Natural killer cell treated with Interleukin-12 subunit alpha and Interleukin-12 subunit beta and Interleukin-15 and Interleukin-18, amount 100 ng/mL, for 72 hours (primary cell): ENCODE measurements around the gene NKX3-2. TPM values are rescaled to one million over a fixed set of nuclear protein-coding genes. Genes with fewer than 3 reads are reported as not detected.

ENCODE experiments used
- ATAC-seq, 2 donors: fragments of 150-1000 bp; cut with Tn5 transposase in 1 of 2; sonication (Bioruptor Pico), chemical (Tn5 transposase) in 1 of 2; 2 replicates each; pipeline ENCODE4 v1.10.0; 2021
- DNase-seq: peaks from one replicate; pipeline ENCODE4 v3.0.0; 2022; ENCODE audit warnings: low spot score
- H3K27ac Mint-ChIP-seq, 2 donors: 1 replicate in 1 of 2; 2 replicates in 1 of 2; pipeline ENCODE4 v1.8.0; 2022; ENCODE audit warnings: mixed read lengths in 2 of 2, mild to moderate bottlenecking in 1 of 2, moderate library complexity in 1 of 2
- H3K27me3 Mint-ChIP-seq, 2 donors: 1 replicate in 1 of 2; 2 replicates in 1 of 2; pipeline ENCODE4 v1.8.0; 2022; ENCODE audit warnings: mixed read lengths in 2 of 2
- H3K36me3 Mint-ChIP-seq: one replicate; pipeline ENCODE4 v1.8.0; 2022; ENCODE audit warnings: mixed read lengths
- H3K4me1 Mint-ChIP-seq, 2 donors: 1 replicate in 1 of 2; 2 replicates in 1 of 2; pipeline ENCODE4 v1.8.0; 2022; ENCODE audit warnings: low read depth in 2 of 2, mixed read lengths in 2 of 2, mild to moderate bottlenecking in 1 of 2
- H3K4me3 Mint-ChIP-seq: one replicate; pipeline ENCODE4 v1.8.0; 2022; ENCODE audit warnings: mixed read lengths
- H3K9me3 Mint-ChIP-seq: 2 replicates; pipeline ENCODE4 v1.8.0; 2022; ENCODE audit warnings: mixed read lengths
- total RNA-seq, 2 donors: library from RNA; stranded (reverse); gene quantifications; one replicate each; pipeline ENCODE4 v1.2.3, GENCODE V29; 2022

NKX3-2 gene
- total RNA-seq, 2 donors from 2014 or later, result not detected

DNA sequence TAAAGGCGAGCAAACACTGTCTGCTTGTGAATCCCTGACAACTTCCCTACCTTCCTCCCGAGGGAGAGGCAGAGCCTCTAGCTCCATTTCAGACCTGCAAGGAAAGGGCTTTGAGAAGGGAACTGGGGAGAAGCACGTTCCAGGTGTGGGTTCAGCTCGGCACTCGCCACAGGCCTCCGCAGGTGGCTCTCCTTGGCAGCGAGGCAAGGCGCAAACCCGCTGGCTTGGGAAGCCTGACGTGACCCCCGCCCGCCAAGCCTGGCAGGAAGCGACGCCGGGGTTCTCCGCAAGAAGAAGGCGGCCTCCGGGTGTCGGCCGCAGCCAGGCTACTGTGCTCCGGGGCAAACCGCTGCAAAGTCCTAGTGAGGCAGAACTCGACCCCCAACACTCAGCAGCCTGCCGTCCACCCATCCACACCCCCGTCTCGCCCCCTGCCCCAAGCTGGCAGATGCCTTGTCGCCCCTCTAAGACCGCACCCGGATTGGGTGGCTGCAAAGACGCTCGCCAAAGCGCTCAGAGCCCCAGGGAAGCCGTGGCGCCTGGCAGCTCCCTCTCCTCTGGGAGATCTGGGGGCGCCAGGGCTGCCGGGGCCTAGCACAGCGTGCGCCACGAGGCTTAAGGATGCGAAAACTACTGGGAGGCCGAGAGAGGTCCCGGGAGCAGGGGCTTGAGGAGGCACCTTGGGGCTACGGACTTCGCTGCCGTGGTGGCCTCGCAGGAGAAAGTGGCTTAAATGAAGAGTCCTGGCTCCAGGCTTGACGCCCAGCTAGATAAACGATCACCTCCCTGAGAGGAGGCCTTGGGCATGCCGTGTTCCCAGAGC lies 21.8 kb downstream of the NKX3-2 start:
- ATAC-seq (no peak), DNase-seq (no peak)
- Mint-ChIP-seq H3K27me3 (peaks cover 32 to 38% of the 10 kb centered on the region in 2 donors), H3K4me1 (peaks cover 4 to 7% of the 10 kb centered on the region in 2 donors), H3K36me3 (no peaks in the 10 kb centered on the region), H3K27ac (no peak overlapping the region), H3K9me3 (no peaks in the 10 kb centered on the region), H3K4me3 (no peak overlapping the region)

DNA sequence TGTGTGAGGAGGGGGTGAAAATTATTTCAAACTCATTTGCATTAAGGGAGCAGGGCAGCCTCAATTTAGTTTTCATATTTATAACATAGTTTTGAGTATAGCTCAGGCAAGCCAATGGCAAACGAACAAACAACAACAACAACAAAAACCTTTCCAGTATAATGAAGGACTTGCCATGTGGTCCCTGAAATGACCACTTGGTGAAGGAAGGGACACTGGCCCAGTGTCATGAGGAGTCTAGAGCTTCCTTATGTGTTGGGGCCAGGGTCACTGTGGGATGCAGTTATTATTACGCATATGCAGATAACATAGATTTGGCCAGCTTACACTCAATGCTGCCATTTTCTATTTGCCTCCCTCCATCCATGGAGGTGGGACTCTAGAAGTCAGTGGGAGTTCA lies 23.3 kb downstream of the NKX3-2 start:
- Mint-ChIP-seq H3K4me3 (no peak overlapping the region), H3K27me3 (peaks cover 32 to 33% of the 10 kb centered on the region in 2 donors), H3K9me3 (no peaks in the 10 kb centered on the region), H3K4me1 (peaks cover 0 to 4% of the 10 kb centered on the region in 2 donors), H3K36me3 (peaks cover 3% of the 10 kb centered on the region), H3K27ac (no peak overlapping the region)
- DNase-seq (no peak), ATAC-seq (no peak)

DNA sequence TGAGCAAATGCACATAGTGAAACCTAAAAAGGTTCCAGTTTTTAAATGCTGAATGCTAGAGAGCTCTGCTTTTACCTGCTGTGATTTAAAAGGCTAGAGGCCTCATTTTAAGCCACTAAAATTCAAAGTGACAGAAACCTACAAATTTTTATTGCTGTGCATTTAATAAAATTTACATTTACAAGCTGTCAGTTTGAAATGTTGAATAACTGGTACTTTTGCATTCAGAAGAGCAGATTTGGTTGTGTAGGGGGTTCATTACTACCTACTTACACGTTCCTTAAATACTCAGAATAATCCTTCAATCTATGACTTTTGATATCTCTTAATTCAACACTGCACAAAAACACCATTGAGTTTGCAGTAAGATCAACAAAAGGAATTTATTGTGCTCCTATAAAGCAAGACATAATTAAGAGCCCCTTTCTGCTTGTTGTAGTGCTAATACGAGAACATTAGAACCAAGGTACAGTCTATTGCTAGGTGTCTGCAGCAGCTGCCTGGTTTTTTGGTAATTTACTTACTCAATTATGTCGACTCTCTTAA lies 27.9 kb downstream of the NKX3-2 start:
- Mint-ChIP-seq H3K27me3 (peaks cover 20 to 56% of the 10 kb centered on the region in 2 donors), H3K9me3 (no peaks in the 10 kb centered on the region), H3K4me3 (no peak overlapping the region), H3K27ac (no peak overlapping the region), H3K36me3 (peaks cover 4% of the 10 kb centered on the region), H3K4me1 (no peaks in the 10 kb centered on the region)
- DNase-seq, result no peak
- no peak for ATAC-seq

DNA sequence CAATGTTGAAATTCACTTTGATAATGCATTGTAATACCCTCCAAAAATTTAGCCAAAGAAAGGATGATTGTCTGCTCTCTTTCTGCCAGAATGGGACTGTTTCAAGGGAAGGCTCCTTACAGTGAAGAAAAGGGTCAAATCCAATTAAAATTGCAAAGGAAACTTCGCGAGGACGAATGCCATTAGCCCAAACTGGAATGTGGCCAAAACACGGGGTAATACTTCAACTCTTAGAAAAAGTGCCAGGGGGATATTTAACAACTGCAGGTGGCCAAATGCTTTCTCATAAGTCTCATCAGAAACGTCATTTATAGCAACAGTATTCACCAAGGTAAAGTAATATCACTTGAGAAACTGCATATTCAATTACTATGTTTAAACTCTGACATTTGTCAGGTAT lies 29.0 kb downstream of the NKX3-2 start:
- Mint-ChIP-seq H3K4me1 (no peaks in the 10 kb centered on the region), H3K9me3 (no peaks in the 10 kb centered on the region), H3K27ac (no peak overlapping the region), H3K36me3 (peaks cover 4% of the 10 kb centered on the region), H3K4me3 (no peak overlapping the region), H3K27me3 (peaks cover 20 to 65% of the 10 kb centered on the region in 2 donors)
- no peak for DNase-seq
- no peak for ATAC-seq

DNA sequence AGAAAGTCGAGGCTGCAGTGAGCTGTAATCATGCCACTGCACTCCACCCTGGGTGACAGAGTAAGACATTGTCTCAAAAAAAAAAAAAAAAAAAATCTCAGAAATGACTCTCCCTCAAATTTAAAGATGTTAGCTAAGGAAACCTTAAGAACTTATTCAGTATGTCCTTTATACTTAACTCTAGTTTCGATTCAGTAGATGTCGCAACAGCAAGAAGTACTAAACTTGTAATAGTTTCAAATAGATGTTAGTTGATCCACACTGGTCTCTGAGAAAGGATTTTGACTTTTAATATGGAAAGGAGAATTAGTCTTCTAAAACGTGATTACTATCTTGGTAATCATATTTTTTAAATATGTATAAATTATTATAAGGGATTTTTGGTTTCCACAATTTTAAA lies 29.6 kb downstream of the NKX3-2 start:
- DNase-seq (no peak), ATAC-seq (no peak)
- Mint-ChIP-seq H3K4me1 (no peaks in the 10 kb centered on the region), H3K9me3 (no peaks in the 10 kb centered on the region), H3K27ac (no peak overlapping the region), H3K27me3 (peaks cover 23 to 65% of the 10 kb centered on the region in 2 donors), H3K4me3 (no peak overlapping the region), H3K36me3 (peaks cover 4% of the 10 kb centered on the region)

DNA sequence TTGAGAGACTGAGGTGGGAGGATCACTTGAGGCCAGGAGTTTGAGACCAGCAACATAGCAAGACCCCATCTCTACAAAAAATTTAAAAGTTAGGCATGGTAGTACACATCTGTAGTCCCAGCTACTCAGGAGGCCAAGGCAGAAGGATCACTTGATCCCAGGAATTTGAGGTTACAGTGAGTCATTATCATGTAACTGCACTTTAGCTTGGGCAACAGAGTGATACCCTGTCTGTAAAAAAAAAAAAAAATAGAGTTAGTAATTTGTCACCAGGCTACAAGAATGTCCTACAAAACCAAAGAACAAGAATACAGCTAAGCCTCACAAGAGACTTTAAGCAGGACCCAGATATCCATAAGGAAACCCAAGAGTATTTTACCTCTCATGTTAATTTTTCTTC lies 33.2 kb downstream of the NKX3-2 start:
- Mint-ChIP-seq H3K36me3 (peaks cover 1% of the 10 kb centered on the region), H3K4me1 (no peaks in the 10 kb centered on the region), H3K4me3 (no peak overlapping the region), H3K9me3 (no peaks in the 10 kb centered on the region), H3K27me3 (peaks cover 18 to 55% of the 10 kb centered on the region in 2 donors), H3K27ac (no peak overlapping the region)
- DNase-seq, result no peak
- ATAC-seq, result no peak

DNA sequence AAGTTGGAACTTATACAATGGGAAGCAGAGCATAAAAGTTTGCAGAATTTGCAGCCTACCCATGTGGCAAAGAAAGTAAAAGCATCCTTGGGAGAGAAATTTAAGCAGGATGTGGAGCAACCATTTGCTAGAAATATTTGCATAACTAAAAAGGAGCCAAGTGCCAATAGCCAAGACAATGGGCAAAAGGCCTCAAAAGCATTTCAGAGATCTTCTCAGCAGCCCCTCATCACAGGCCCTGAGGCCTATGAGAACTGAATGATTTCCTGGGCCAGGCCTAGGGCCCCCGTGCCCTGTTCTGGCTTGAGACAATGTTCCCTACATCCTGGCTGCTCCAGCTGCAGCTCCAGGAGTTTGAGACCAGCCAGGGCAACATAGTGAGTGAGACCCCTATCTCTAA lies 34.9 kb downstream of the NKX3-2 start:
- Mint-ChIP-seq H3K4me1 (no peaks in the 10 kb centered on the region), H3K36me3 (no peaks in the 10 kb centered on the region), H3K27me3 (peaks cover 20 to 52% of the 10 kb centered on the region in 2 donors), H3K27ac (no peak overlapping the region), H3K4me3 (no peak overlapping the region), H3K9me3 (no peaks in the 10 kb centered on the region)
- DNase-seq (no peak), ATAC-seq (no peak)

DNA sequence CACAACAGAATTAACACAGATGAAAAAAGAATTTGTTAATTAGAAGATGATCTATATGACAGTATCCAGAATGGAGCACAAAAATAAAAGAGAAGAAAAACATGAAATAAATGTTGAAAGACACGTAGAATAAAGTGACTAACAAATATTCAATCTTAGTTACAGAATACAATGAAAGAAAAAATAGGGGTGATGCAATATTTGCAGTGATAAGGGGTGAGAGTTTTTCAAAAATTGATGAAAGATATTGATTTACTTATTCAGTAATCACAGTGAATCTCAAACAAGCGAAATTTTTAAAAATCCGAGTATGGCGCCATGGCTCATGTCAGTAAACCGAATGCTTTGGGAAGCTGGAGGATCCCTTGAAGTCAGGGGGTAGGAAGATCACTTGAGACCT lies 39.9 kb downstream of the NKX3-2 start:
- DNase-seq (no peak), ATAC-seq (no peak)
- no peaks in the 10 kb centered on the region for H3K9me3 Mint-ChIP-seq
- no peaks in the 10 kb centered on the region for H3K36me3 Mint-ChIP-seq
- peaks cover 28 to 57% of the 10 kb centered on the region in 2 donors for H3K27me3 Mint-ChIP-seq
- no peak overlapping the region for H3K4me3 Mint-ChIP-seq
- H3K27ac Mint-ChIP-seq, result no peak overlapping the region
- H3K4me1 Mint-ChIP-seq, result no peaks in the 10 kb centered on the region

DNA sequence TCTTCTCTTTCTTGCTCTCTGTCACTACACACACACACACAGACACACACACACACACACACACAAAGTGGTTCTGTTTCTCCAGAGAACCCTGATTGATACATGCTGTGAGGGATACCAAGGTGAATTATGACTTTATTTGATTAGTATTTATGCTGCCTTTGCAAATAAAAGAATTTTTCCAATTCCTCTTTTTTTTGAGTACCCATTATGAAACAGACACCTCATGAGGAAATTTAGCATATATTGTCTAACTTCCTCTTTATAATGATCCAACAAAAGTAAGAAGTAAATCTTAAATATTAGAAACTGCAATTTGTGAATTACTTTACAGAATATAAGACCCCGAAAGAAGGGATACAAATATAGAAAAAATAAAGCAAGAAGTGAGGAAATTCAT lies 45.8 kb downstream of the NKX3-2 start:
- Mint-ChIP-seq H3K36me3 (no peaks in the 10 kb centered on the region), H3K4me3 (no peak overlapping the region), H3K27me3 (peaks cover 28 to 51% of the 10 kb centered on the region in 2 donors), H3K4me1 (no peaks in the 10 kb centered on the region), H3K27ac (no peak overlapping the region), H3K9me3 (no peaks in the 10 kb centered on the region)
- ATAC-seq (no peak), DNase-seq (no peak)

DNA sequence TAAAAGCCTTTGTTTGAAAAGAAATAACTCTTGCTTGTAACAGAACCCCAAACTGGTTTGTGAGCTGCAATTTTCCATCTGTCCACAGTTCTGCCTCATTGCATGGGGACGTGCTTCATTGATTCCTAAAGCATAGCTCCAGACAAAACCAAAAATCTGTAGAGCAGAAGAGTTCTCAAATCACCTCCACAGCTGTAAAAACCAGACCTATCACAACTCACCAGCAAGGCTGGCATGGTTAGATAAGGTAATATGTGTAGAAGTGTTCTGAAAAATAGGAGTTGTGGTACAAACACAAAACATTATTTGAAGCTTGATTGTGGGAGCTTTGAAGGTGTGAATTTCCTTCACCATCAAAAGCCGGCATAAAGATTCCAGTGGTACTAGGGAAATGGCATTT lies 47.7 kb downstream of the NKX3-2 start:
- no peak overlapping the region for H3K27ac Mint-ChIP-seq
- no peak overlapping the region for H3K4me3 Mint-ChIP-seq
- DNase-seq (no peak), ATAC-seq (no peak)
- no peaks in the 10 kb centered on the region for H3K9me3 Mint-ChIP-seq
- H3K36me3 Mint-ChIP-seq, result no peaks in the 10 kb centered on the region
- H3K27me3 Mint-ChIP-seq, result peaks cover 22 to 42% of the 10 kb centered on the region in 2 donors
- H3K4me1 Mint-ChIP-seq, result no peaks in the 10 kb centered on the region

DNA sequence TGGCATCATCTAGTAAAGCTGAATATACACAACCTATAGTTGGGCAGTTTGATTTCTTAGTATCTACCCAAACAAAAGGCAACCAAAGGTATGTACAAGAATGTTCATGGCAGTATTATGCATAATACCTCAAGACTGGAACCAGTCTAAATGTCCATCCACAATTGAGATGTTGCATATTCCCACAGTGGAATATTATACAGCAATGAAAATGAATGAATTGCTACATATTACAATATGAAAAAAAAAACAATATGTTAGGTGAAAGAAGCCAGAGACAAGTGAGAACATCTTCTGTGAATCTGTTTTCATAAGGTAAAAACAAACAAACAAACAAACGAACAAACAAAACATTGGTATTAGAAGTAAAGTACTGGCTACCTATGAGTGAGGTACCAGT lies 48.6 kb downstream of the NKX3-2 start:
- Mint-ChIP-seq H3K4me3 (no peak overlapping the region), H3K27ac (no peak overlapping the region), H3K36me3 (no peaks in the 10 kb centered on the region), H3K27me3 (peaks cover 25 to 39% of the 10 kb centered on the region in 2 donors), H3K4me1 (no peaks in the 10 kb centered on the region), H3K9me3 (no peaks in the 10 kb centered on the region)
- ATAC-seq (no peak), DNase-seq (no peak)

DNA sequence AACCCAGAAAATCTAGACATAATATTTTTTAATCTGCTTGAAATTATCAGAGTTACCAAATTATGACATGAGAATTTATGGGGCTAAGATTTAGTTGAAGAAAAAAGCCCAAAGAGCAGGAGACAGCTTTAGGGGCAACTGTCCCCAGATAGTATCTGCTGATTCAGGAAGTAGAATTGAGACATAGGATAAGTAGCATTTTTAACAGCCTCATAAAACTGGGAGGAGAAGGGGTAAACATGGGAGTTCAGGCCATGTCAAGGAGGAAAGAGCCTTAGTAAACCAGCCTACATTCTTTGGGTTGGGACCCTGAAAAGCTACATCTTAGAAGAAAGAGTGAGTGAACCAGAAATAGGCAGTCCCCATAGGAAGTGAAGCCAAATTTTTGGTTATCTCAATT lies 50.5 kb downstream of the NKX3-2 start:
- H3K4me3 Mint-ChIP-seq, result no peak overlapping the region
- no peaks in the 10 kb centered on the region for H3K36me3 Mint-ChIP-seq
- H3K27me3 Mint-ChIP-seq, result peaks cover 23 to 39% of the 10 kb centered on the region in 2 donors

DNA sequence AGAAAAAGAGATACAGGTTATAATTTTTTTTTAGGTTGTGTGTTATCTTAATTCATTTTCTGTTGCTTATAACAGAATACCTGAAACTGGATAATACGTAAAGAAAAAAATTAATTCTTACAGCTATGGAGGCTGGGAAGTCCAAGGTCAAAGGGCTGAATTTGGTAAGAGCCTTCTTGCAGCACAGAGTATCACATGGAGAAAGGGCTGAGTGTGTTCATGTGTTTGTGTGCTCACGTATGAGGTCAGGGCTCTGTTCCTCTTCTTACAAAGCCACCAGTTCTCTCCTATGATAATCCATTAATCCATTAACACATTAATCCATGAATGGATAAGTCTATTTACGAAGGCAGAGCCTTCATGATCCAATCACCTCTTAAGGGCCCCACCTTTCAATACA lies 51.6 kb downstream of the NKX3-2 start:
- H3K27ac Mint-ChIP-seq, result no peak overlapping the region
- H3K4me1 Mint-ChIP-seq, result no peaks in the 10 kb centered on the region
- ATAC-seq (no peak), DNase-seq (no peak)
- H3K27me3 Mint-ChIP-seq, result peaks cover 21 to 36% of the 10 kb centered on the region in 2 donors
- no peaks in the 10 kb centered on the region for H3K9me3 Mint-ChIP-seq
- H3K4me3 Mint-ChIP-seq, result no peak overlapping the region
- no peaks in the 10 kb centered on the region for H3K36me3 Mint-ChIP-seq

More for the DNA sequence above, 50.5 kb downstream of the NKX3-2 start:
- Mint-ChIP-seq H3K4me1 (no peaks in the 10 kb centered on the region), H3K9me3 (no peaks in the 10 kb centered on the region), H3K27ac (no peak overlapping the region)
- no peak for DNase-seq
- no peak for ATAC-seq
